ENCODE measurements around the gene PGM2.

PGM2 gene

GRCh38 chr4:37792241-37792640 lies 34.2 kb upstream of the PGM2 start:
- no peak overlapping the region for H3K4me3 ChIP-seq (replicated peaks; ENCODE audit: low read depth, low read length)
- no peak for TF ChIP-seq CTCF (IDR thresholded peaks at IDR 0.05; ENCODE audit: low read depth, low read length, missing control alignments)
- DNase-seq (ENCODE audit: extremely low read depth, low read depth) = no peak

GRCh38 chr4:37793562-37793961 lies 32.9 kb upstream of the PGM2 start:
- TF ChIP-seq CTCF (IDR thresholded peaks at IDR 0.05; ENCODE audit: low read depth, low read length, missing control alignments) = peak; percentile 44
- DNase-seq (ENCODE audit: extremely low read depth, low read depth) = no peak
- H3K4me3 ChIP-seq (replicated peaks; ENCODE audit: low read depth, low read length) = no peak overlapping the region

GRCh38 chr4:37794056-37794455 lies 32.4 kb upstream of the PGM2 start:
- no peak overlapping the region for H3K4me3 ChIP-seq (replicated peaks; ENCODE audit: low read depth, low read length)
- DNase-seq (ENCODE audit: extremely low read depth, low read depth) = no peak
- TF ChIP-seq CTCF (IDR thresholded peaks at IDR 0.05; ENCODE audit: low read depth, low read length, missing control alignments) = no peak

GRCh38 chr4:37795581-37796195 lies 30.8 kb upstream of the PGM2 start:
- no peak overlapping the region for H3K4me3 ChIP-seq (replicated peaks; ENCODE audit: low read depth, low read length)
- no peak for DNase-seq (ENCODE audit: extremely low read depth, low read depth)
- TF ChIP-seq CTCF (IDR thresholded peaks at IDR 0.05; ENCODE audit: low read depth, low read length, missing control alignments) = no peak

GRCh38 chr4:37797374-37797773 lies 29.1 kb upstream of the PGM2 start:
- DNase-seq (ENCODE audit: extremely low read depth, low read depth) = no peak
- no peak overlapping the region for H3K4me3 ChIP-seq (replicated peaks; ENCODE audit: low read depth, low read length)
- no peak for TF ChIP-seq CTCF (IDR thresholded peaks at IDR 0.05; ENCODE audit: low read depth, low read length, missing control alignments)

GRCh38 chr4:37797923-37798322 lies 28.6 kb upstream of the PGM2 start:
- no peak overlapping the region for H3K4me3 ChIP-seq (replicated peaks; ENCODE audit: low read depth, low read length)
- no peak for TF ChIP-seq CTCF (IDR thresholded peaks at IDR 0.05; ENCODE audit: low read depth, low read length, missing control alignments)
- DNase-seq (ENCODE audit: extremely low read depth, low read depth) = no peak

GRCh38 chr4:37798616-37799015 lies 27.9 kb upstream of the PGM2 start:
- no peak for DNase-seq (ENCODE audit: extremely low read depth, low read depth)
- no peak for TF ChIP-seq CTCF (IDR thresholded peaks at IDR 0.05; ENCODE audit: low read depth, low read length, missing control alignments)
- no peak overlapping the region for H3K4me3 ChIP-seq (replicated peaks; ENCODE audit: low read depth, low read length)

Measured in HFF-Myc (cell line).